Measurements from ENCODE around the gene MUC13.

- TF ChIP-seq POLR2AphosphoS5 (IDR thresholded peaks at IDR 0.05; ENCODE audit: low read depth, low read length): no peak
- no peak for TF ChIP-seq REST (IDR thresholded peaks at IDR 0.05; ENCODE audit: insufficient read depth in 1 of 2, low read depth in 2 of 2, low read length in 2 of 2)
- TF ChIP-seq TAF1 (IDR thresholded peaks at IDR 0.05; ENCODE audit: borderline replicate concordance, insufficient read depth, low read length): no peak
Measured at GRCh38 chr3:124928333-124929202, 6.0 kb downstream of the MUC13 start.
